ENCODE measurements around the gene ESPN. TPM values are rescaled to one million over a fixed set of nuclear protein-coding genes. Genes with fewer than 3 reads are reported as not detected.
"Not testable (repeated sequence)": the region's sequence is repeated elsewhere in the genome, so short reads cannot be mapped to it uniquely, and the experiment has no call there.

ESPN gene
- total RNA-seq, 1 donor from 2014 or later = 54.0 TPM

GRCh38 chr1:6450005-6450450, 25.5 kb downstream of the ESPN start:
- TF ChIP-seq CTCF (IDR thresholded peaks at IDR 0.05; ENCODE audit: unreplicated experiment) = no peak
- no peak overlapping the region for H3K4me3 Mint-ChIP-seq (ENCODE audit: low read depth)
- H3K27me3 Mint-ChIP-seq = peaks cover 11% of the 10 kb centered on the region
- DNase-seq (ENCODE audit: low spot score, unreplicated experiment) = no peak
- peaks cover 6% of the 10 kb centered on the region for H3K36me3 Mint-ChIP-seq (ENCODE audit: insufficient read depth)
- peaks cover 21% of the 10 kb centered on the region for H3K4me1 Mint-ChIP-seq (ENCODE audit: low read depth)
- no peak overlapping the region for H3K27ac Mint-ChIP-seq
- H3K9me3 Mint-ChIP-seq (ENCODE audit: low read depth) = no peaks in the 10 kb centered on the region

- not testable (repeated sequence) for H3K27ac Mint-ChIP-seq; H3K9me3 Mint-ChIP-seq (ENCODE audit: low read depth); DNase-seq (ENCODE audit: low spot score, unreplicated experiment); H3K36me3 Mint-ChIP-seq (ENCODE audit: insufficient read depth)
- H3K4me3 Mint-ChIP-seq (ENCODE audit: low read depth) = peak overlapping the region; percentile 54
- peaks cover 19% of the 10 kb centered on the region for H3K4me1 Mint-ChIP-seq (ENCODE audit: low read depth)
- H3K27me3 Mint-ChIP-seq = peaks cover 10% of the 10 kb centered on the region
These were observed 25.9 kb downstream of the ESPN start for GRCh38 chr1:6450486-6450885.

GRCh38 chr1:6450943-6451373, 26.4 kb downstream of the ESPN start:
- Mint-ChIP-seq H3K27ac (peak overlapping the region; percentile 45), H3K27me3 (peaks cover 10% of the 10 kb centered on the region), H3K4me1 (ENCODE audit: low read depth) (peaks cover 19% of the 10 kb centered on the region), H3K4me3 (ENCODE audit: low read depth) (peak overlapping the region; percentile 54), H3K9me3 (ENCODE audit: low read depth) (no peaks in the 10 kb centered on the region), H3K36me3 (ENCODE audit: insufficient read depth) (peaks cover 8% of the 10 kb centered on the region)
- TF ChIP-seq CTCF (IDR thresholded peaks at IDR 0.05; ENCODE audit: unreplicated experiment) = no peak
- no peak for DNase-seq (ENCODE audit: low spot score, unreplicated experiment)

- not testable (repeated sequence) for DNase-seq (ENCODE audit: low spot score, unreplicated experiment); H3K9me3 Mint-ChIP-seq (ENCODE audit: low read depth); H3K27ac Mint-ChIP-seq; H3K4me3 Mint-ChIP-seq (ENCODE audit: low read depth)
- peaks cover 14% of the 10 kb centered on the region for H3K4me1 Mint-ChIP-seq (ENCODE audit: low read depth)
- peaks cover 15% of the 10 kb centered on the region for H3K36me3 Mint-ChIP-seq (ENCODE audit: insufficient read depth)
- H3K27me3 Mint-ChIP-seq = peaks cover 10% of the 10 kb centered on the region
These were observed 29.6 kb downstream of the ESPN start for GRCh38 chr1:6453895-6454855.

GRCh38 chr1:6454856-6455751, 30.5 kb downstream of the ESPN start:
- TF ChIP-seq CTCF (IDR thresholded peaks at IDR 0.05; ENCODE audit: unreplicated experiment) = no peak
- H3K9me3 Mint-ChIP-seq (ENCODE audit: low read depth) = no peaks in the 10 kb centered on the region
- DNase-seq (ENCODE audit: low spot score, unreplicated experiment) = no peak
- peaks cover 7% of the 10 kb centered on the region for H3K4me1 Mint-ChIP-seq (ENCODE audit: low read depth)
- no peak overlapping the region for H3K27ac Mint-ChIP-seq
- H3K36me3 Mint-ChIP-seq (ENCODE audit: insufficient read depth) = peaks cover 17% of the 10 kb centered on the region
- peaks cover 6% of the 10 kb centered on the region for H3K27me3 Mint-ChIP-seq
- H3K4me3 Mint-ChIP-seq (ENCODE audit: low read depth) = no peak overlapping the region

GRCh38 chr1:6455752-6456520, 31.4 kb downstream of the ESPN start:
- H3K27ac Mint-ChIP-seq; H3K27me3 Mint-ChIP-seq; H3K4me3 Mint-ChIP-seq (ENCODE audit: low read depth); H3K9me3 Mint-ChIP-seq (ENCODE audit: low read depth); H3K4me1 Mint-ChIP-seq (ENCODE audit: low read depth); DNase-seq (ENCODE audit: low spot score, unreplicated experiment): not testable (repeated sequence)
- peaks cover 20% of the 10 kb centered on the region for H3K36me3 Mint-ChIP-seq (ENCODE audit: insufficient read depth)
